T-helper 2 cell treated with Interferon-gamma antibody and Interleukin-4, amounts not matched to agents 100 ng/mL and 5 ng/mL, for 36 hours (primary cell): ENCODE results near the gene C14orf39. TPM values are rescaled to one million over a fixed set of nuclear protein-coding genes. Genes with fewer than 3 reads are reported as not detected.

Experiments used
- intact Hi-C: fragments of 100-400 bp; cut with micrococcal nuclease; formaldehyde crosslinking; loops from one replicate; pipeline ENCODE4 v1.15.1; 2023
- total RNA-seq: library from RNA; stranded (reverse); gene quantifications from 2 replicates; pipeline ENCODE4 v1.2.3, GENCODE V29; 2022

The C14orf39 gene, protein sequence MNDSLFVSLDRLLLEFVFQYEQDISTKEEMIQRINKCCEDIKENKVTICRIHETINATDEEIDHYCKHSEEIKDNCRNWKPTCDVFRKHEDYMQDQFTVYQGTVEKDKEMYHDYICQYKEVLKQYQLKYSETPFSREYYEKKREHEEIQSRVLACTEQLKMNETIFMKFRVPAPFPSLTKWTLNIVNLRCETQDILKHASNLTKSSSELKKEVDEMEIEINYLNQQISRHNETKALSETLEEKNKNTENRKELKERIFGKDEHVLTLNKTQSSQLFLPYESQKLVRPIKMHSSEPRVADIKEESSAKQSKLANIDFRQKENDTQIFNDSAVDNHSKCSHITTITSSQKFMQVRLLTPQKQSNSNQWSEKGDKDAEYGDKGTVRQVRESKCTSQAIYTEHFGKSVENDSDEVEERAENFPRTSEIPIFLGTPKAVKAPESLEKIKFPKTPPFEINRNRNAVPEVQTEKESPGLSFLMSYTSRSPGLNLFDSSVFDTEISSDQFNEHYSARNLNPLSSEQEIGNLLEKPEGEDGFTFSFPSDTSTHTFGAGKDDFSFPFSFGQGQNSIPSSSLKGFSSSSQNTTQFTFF
- total RNA-seq, result not detected in 2 replicates

DNA sequence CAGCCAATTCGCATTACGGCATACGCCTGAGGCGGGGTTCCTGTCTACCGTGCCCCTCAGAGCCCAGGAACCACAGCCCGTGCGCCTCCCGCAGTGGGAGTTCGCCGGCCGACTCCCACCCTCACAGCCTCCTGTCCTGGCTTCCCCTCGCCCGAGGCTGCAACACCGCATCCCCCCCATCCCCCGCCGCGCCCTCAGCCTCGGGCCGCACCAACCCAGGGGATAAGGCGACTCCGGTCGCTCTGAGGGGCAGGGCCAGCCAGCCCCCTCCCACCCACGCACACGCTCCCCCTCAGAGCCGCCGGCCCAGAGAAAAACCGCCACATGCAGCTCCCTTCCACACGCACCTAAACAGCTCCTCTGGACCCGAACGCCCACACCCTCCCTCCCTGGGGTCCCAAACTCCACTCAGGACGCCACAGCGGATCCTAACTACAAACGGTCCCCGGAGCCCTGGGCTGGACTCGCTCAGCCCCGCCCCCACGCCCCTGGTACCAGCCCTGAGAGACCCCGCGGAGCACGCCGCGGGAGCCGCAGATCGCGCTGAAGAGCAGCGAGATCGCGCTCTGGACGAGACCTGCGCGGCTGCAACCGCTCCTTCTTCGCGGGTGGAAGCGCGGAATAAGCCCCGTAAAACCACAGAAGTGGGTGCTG, at the start of gene C14orf39:
Gene C14orf39, minus strand, starts transcription at position 466 of the 654 bp plus-strand sequence. CDS start 985 bp downstream, outside the sequence.
- intact Hi-C loops, result no loop called here

DNA sequence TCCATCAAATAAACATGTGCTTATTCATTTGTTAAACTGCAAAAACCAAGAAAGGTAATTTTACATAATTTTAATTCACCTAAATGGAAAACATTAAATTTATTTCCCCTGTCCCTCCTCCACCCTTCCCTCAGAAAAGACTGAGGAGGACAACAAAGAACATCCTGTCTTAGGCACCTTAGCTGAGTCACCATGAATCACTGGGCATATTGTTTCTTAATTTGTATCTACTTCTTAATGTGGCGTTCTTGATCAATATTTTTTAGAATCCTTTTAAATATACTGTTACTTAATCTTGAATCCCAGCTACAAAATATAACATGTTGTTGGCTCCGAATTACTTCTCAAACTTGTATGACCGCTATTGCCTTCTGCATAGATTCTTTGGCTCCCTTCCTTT, 46.6 kb upstream of the C14orf39 start:
- intact Hi-C loops, result no loop called here

DNA sequence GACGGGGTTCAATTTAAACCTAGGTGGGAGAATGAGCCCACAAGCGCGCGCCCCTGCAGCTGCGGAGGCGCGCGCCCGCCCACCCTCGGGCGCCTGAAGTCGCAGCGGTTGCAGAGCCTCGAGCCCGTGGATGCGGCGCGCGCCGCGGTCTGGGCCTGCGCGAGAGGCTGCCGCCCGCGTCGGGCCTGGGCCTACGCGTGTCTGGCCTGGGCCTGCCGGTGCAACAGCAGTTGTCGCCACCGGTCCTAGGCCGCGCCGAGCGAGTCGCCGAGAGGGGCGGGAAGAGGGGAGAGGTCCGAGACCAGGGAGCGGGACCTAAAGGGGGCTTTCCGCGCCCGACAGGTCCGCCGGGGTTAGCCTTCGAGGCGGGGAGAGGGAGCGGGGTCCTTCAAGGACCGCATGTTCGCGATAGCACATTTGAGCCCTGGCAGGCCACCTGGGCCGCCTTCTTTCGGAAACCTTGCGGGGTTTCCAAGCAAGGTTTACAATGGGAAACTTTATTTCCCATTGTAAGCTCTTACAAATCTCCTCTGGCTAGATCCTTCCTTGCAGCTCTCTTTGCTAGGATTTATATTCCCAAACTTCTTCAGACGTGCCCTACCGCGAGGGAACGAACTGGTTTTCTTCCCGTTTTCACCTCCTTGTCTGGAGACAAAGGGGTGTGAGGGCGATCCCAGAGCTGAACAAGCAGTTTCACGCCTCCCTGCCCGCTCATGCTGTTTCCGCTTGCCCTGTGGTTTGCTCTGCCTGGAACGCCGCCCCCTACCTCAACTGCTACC, 29.8 kb upstream of the C14orf39 start:
- intact Hi-C loops, result no loop called here

DNA sequence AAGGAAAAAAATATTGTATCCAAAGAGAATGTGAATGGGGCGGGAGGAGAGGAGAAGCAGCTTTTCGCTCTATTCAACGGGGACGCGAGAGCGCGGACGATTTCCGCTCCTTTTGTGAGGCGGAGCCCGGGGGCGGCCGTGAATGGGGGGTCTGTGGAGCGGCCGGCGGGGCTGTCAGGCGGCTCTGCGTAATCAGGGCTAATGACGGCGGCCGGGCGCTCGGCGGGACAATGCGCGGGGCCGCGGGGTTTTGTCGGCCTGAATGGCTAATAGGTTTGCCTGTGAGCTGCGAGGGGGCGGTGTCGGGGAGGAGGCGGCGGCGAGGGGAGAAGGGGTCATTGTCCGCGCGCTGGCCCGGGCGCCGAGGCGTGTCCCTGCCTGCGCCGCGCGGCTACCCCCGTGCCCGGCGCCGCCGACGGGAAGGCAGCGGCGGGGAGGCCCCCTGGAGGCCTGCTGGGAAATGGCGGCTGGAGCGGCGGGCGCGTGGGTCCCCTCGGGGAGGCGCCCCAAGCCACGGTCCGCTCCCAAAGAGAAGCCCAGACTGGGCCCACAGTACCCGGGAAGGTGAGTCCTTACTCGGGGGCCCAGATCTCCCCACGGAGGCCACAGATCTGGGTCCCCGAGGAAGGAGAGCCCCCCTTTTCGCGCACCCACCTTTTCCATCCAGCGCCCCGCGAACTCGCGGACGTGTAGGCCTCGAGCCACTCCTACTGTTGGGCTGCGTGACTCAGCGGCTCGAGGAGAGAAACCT, 29.1 kb upstream of the C14orf39 start:
- intact Hi-C loops, result no loop called here

DNA sequence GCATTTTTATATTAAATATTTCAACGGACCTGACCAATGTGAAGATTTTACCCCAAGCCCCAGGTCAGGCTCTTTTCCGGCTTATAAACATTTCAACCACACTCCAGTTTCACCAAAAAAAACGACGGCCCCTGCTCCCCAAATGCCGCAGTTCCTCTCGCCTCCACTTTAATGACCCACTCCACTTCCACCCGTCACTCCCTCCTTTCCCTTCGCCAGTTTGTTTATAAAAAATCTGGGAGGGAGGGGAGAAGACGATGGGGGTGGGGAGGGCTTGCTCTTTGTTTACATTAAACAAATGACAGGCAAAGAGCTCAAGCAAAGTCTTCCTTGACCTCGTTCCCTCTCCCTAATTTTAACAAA, 28.5 kb upstream of the C14orf39 start:
- intact Hi-C loops, result no loop called here

DNA sequence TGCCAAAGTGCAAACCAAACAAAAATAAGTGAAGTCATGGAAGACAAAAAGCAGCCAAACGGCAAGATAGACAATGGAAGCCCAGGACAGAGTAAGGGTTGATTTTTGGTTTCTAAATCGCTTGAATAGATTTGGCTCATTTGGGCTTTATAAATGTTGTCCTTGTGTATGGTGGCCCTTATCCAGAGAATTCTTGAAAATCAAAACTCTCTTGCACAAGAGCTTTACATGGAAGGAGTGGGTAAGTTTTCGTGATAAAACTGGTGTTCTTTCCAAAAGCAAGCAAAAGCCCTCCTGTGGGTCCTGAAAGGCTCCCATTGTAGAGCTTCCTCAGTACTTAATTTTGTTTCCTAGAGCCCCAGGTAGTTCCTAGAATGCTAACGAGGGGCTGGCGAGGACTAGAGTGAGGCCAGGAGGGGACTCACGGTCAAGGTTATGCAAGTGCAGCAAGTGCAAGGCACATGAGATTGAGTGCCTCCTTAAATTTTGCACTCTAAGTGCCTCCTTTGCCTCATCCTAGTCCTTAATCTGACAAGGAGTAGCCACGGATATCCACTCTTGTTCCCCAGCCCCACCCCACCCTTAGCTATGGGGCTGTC, 27.2 kb upstream of the C14orf39 start:
- intact Hi-C loops, result no loop called here

DNA sequence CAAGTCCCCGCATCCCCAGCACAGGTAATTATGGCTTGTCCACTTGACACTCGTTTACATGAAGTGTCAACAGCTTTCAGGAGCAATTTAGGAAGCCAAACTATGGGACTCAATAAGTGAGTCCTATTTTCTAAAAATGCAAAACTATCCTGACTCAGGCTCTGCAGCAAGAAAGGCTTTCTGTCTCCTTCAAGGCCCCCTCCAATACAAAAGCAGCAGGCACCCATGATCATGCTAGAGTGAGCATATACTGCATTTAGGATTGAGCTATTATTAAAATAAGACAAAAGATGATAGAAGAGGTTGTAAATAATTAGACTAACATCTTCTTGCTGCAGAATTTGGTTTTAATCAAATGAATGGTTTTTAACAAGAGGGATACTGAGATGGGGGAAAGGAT, 26.3 kb upstream of the C14orf39 start:
- intact Hi-C loops, result no loop called here

DNA sequence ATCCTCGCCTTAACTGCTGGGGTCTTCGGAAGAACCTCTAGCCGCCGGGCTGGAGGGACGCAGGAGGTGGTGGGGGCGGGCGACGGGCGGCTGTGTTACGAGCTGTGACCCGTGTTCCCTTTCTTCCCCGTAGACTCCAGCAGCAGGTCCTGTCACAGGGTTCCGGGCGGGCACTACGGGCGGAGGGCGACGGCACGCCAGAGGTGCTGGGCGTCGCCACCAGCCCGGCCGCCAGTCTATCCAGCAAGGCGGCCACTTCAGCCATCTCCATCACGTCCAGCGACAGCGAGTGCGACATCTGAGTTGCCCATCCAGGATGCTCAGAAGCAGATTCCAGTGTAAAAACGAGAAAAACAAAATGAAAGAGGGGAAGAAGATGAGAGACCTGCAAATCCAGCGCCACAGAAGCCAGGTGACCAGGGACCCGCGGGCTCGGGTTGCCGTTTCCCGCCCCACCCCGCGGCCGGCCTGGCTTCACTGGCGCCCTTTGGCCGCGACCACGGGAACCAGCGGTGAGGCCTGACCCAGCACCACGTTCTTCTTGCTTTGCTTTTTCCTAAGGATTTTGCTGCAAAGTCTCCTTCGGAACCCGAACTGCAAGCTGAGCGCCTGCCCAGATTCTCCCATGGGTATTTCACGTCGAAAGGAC, 25.2 kb upstream of the C14orf39 start:
- intact Hi-C loops, result no loop called here

DNA sequence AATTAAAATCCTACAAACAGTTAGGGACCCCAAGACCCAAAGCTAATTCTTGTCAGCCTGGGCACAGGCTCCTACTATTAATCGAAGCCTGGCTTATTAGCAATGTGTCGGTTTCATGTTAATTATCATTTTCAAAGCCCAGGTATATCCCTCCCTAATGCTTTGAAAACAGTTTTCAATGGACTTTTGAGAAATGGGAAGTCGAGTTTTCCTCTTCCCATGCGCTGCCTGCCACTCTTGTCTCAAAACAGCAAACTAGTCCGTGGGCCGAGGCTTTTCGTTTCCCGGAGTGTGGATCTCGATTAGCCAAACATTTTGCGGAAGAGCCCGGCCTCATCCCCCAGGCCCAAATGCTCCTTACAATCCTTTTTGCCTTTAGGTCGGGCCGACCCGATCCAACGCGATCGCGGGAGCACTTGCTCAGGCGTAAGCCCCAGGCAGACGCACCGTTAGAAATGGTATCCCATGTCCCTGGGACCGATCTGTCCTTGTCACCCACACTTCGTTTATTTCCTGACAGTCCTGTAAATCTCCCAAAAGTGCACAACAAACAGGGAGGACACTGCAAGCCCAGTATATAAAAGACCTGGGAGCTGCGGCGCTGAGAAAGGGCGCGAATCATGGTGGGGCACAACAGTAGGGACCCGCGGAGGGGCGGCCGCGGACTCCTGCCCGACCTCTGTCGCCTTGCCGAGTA, 24.5 kb upstream of the C14orf39 start:
- intact Hi-C loops, result no loop called here

DNA sequence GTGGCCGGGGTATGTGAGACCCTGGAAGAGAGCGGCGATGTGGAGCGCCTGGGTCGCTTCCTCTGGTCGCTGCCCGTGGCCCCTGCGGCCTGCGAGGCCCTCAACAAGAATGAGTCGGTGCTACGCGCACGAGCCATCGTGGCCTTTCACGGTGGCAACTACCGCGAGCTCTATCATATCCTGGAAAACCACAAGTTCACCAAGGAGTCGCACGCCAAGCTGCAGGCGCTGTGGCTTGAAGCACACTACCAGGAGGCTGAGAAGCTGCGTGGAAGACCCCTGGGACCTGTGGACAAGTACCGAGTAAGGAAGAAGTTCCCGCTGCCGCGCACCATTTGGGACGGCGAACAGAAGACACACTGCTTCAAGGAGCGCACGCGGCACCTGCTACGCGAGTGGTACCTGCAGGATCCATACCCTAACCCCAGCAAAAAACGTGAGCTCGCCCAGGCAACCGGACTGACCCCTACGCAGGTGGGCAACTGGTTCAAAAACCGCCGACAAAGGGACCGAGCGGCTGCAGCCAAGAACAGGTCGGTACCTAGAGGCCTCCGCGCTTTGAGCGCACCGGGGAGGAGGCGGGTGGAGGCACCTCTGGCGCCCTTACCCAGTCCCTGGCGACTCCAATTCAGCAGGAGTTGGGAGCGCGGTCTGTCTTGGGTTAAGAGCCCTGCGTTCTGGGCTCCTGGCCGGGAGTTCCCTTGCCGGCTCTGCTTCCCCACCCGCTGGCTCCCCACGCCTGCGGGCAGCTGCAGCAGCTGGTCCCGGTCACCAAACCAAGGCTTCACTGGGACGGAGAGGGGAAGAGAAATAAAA, 23.8 kb upstream of the C14orf39 start:
- intact Hi-C loops, result loop anchor here (2.0 kb wide), 1 partner anchor 139 kb away; the partner anchor contains the start of gene SIX1

DNA sequence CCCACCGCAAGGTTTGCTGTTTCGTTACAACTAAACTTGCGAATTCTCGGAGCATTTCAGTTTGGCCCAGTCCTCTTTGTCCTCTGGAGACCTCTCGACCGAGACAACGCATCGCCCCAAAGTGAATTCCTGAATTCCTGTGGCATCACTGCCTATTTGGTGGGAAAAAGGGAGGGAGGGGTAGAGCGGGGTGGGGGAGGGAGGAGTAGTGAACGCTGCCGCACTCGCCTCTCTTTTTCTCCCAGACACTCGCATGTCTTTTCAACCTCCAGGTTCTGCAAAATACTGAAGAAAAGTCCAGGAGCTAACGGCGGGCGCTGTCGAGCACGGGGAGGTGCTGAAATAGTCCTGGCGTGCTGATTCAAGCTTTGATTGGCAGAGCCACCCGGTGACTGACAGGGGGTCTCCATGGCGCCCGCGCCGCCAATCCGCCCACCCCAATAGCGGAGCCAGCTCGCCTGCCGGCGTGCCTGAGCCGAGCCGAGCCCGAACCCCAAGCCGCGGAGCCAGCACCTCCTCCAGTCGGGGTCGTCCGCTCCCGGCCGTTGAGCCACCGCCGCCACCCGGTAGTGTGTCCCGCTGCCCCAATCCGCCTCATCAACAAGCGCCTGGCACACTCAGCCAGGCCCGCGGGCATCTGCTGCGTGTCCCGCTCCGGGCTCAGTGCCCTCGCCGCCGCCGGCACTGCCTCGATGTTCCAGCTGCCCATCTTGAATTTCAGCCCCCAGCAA, 23.0 kb upstream of the C14orf39 start, which contains the start of gene SIX6:
Gene SIX6, plus strand, starts transcription at position 440 of the 731 bp plus-strand sequence. Its CDS starts 253 bp downstream, at position 693.
- intact Hi-C loops, result loop anchor here (2.0 kb wide), 1 partner anchor 140 kb away; the partner anchor contains the start of gene SIX1

DNA sequence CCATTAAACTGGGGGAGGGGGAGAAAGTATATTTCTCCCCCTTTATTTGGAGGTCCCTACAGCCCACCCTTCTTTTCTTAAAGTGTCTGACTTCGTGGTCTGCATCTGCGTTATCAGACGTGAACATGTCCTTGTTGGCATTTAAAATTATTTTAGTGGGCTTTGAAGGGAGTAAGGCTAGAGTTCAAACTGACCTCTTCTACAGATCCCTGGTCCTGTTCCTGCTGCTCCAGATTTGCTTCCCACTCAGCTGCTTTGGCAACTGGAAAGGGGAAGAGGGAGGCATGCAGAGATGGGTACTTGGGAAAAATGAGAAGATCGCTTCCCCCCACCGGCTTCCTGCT, 22.5 kb upstream of the C14orf39 start:
- intact Hi-C loops, result loop anchor here (2.0 kb wide), 1 partner anchor 140 kb away; the partner anchor contains the start of gene SIX1

DNA sequence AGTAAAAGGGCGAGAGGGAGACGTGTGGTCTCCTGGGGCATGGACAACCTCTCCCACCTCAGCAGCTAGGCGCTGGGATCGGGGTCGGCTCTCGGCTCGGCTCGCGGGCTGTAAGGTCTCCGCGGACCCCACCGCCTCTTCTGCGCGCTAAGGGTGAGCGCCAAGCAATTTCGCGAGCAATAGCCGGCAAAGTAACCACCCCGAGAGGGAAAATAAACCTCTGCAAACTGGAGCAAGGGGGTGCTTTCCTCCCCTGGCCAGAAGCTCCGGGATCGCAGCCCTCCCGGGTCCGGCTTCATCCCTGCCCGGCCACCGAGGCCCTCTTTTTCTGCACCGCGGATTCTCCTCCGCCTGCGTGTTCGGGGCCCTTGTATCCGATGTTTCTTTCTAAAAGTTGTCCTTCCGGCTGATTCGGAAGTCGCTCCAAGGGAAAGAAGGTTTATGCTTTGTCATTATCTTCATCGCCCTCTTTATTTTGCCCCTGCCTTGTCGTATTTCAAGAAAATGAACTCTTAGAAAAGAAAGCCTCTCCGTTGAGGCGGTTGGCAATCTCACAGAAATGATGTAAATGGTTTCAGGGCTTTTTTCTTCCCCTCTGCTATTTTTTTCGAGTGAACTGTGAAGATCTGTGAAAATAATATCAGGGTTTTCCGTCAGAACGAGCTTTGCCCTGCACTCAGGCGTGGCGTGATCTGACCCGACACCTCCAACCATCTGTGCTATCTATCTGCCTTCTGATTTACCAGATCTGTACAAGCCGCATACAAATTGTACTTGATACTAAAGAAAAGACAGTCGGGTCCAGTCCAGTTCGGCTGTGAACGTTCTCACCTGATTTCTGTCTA, 21.3 kb upstream of the C14orf39 start:
- intact Hi-C loops, result no loop called here

DNA sequence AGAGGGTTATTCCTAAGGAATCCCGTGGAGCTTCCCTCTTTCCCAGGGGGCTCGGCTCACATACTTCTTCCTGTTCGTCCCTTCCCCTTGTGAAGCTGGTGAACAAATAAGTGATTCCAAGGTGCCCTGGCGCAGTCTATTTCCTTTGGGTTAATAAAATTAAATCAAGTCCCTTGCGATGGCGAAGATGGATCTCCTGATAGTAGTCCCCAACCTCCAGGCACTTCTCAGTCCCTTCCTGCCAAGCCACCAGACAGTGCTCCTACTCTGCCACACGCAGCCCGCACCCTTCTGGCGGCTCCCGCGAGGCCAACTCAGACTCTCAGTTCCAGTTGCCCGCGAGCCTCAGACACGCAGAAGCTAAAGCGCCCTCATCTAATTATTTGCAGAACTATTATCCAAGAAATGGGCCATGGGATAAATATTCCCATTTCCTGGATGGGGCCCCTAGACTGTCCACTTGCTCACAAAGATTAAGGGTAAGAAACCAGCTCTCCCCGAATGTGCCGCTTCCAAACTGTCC, 20.7 kb upstream of the C14orf39 start:
- intact Hi-C loops, result no loop called here

DNA sequence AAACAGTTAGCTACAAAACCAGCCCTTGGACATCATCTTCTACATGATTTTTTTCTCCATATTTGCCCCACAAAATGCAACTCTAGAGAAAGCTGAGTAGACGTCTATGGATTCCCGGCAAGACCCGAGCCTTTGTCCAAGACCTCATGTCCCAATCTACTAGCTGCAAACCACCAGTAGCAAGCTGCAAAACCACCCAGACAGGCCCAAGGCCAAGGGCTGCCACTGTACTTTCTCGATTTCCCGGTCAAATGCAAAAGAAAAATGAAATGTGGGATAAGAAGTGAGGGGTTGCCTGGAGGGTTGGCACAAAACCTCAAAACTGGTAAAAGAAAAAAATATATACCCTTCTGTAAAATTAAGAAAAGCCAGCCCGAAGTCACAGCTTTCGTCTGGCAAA, 20.1 kb upstream of the C14orf39 start:
- intact Hi-C loops, result no loop called here

DNA sequence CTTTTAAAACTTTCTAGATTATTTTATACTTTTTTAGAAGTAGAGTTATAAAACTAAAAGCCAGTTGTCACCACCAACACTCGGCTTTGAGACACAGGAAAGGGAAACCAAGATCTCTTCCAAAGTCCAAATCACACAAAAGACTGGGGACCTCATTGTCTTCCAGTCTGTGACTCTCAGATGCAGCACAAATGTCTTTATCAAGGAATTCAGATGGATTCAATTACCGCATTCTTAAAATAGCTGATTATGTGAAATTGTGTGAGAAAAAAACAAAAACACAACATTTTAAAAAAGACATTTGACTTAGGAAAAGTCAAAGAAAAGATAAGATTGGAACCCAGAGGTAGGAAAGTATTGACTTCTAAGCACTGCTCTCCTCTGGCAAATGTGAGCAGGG, 19.6 kb upstream of the C14orf39 start:
- intact Hi-C loops, result no loop called here
